ENCODE data around the gene CNTNAP5.

- TF ChIP-seq CTCF (IDR thresholded peaks at IDR 0.05) (no peak), POLR2A (IDR thresholded peaks at IDR 0.05) (no peak), EP300 (IDR thresholded peaks at IDR 0.05) (no peak), POLR2AphosphoS5 (IDR thresholded peaks at IDR 0.05) (no peak)
Measured at GRCh38 chr2:124560592-124561112, 535.6 kb downstream of the CNTNAP5 start.
